HG03558 (cell line): Measurements from ENCODE around the gene ARMC2.
"Not testable (repeated sequence)": the region's sequence is repeated elsewhere in the genome, so short reads cannot be mapped to it uniquely, and the experiment has no call there.

Experiments used
- ATAC-seq: cut with Tn5 transposase; IDR thresholded peaks from one replicate; pipeline ENCODE4 v1.9.1; 2021; ENCODE audit warnings: moderate number of reproducible peaks; ENCODE audit not compliant: unreplicated experiment; ENCODE audit errors: extremely low read depth

ARMC2 gene

GRCh38 chr6:108848116-108848868, at the start of gene ARMC2:
ARMC2 (plus strand) TSS chr6:108848422; CDS start chr6:108854268, 5,846 bp downstream.
- ATAC-seq, result peak; percentile 88

DNA sequence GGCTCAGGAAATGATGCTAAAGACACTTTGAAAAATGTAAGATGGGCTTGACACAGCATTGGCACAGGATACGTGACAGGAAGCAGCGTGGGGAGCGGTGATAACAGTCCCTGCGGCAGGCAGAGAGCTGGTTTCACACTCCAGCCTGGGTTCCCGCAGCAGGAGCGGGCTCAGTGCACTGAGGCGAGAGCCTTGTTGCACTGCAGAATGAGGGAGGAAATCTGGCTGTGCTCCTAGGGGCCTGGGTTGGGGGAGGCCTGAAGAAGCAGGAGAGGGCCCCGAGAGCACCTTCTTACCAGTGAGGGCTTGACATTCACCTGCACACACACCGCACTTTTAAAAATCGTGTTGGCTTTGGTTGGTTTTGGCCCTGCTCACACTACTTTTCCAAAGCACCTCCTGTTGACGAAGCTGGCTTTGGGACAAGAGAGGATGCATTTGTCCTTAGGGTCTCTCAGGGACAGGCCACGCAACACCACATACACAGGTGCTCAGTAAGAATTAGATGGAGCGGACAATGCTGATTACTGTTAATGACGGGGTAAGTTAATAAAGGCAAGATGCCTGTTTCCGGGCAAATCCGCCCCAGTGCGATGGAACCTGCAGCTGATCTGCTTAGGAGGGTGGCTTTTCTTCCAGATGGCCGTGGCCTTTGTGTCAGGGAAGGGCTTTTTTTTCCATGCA, 49.4 kb upstream of the ARMC2 start:
- ATAC-seq, result no peak

- ATAC-seq, result no peak
Observed at GRCh38 chr6:108799354-108799717, 48.9 kb upstream of the ARMC2 start.

DNA sequence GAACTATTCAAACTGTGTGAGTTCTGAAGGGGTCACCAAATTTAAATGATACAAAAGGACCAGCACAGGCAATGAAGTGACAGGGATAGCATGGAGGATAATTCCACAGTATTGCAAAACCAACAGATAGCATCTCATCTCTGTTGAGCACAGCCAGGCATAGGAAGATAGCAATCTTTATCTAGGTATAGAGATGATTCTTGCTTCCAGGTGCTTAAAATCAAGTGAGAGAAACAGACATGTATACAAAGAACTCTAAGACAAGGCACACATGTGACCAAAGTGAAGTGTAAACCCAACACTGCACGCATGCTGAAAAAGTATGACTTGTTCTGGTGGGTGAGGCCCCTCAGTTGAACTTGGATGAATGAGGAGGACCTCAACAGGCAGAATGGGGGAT, 48.4 kb upstream of the ARMC2 start:
- no peak for ATAC-seq

DNA sequence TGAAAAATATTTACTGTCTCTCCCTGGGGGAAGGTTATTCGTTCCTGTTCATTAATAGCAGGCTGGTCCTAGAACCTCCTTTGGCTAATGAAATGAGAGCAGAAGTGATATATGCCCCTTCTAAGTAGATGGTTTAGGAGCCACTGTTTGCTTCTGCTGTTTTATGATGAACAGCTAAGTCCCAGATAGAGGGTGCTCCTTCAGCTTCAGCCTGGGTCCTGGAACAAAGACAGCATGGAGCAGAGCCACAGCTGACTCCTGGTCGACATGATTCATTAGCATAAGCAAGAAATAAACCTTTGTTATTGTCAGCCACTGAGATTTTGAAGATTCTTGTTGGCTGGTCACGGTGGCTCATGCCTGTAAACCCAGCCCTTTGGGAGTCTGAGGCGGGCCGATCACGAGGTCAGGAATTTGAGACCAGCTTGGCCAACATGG, 47.8 kb upstream of the ARMC2 start:
- ATAC-seq, result no peak

DNA sequence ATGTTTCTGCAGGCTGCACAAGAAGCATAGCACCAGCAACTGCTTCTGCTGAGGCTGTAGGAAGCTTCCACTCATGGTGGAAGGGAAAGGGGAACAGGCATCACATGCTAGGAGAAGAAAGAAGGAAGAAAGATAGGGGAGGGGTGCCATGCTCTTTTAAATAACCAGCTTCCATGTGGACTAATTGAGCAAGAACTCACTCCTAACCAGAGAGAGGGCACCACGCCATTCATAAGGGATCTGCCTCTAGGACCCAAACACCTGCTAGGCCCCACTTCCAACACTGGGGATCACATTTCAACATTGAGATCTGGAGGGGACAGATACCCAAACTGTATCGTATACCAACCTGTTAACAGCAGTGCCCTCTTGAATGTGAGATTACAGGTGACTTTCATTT, 46.9 kb upstream of the ARMC2 start:
- no peak for ATAC-seq

DNA sequence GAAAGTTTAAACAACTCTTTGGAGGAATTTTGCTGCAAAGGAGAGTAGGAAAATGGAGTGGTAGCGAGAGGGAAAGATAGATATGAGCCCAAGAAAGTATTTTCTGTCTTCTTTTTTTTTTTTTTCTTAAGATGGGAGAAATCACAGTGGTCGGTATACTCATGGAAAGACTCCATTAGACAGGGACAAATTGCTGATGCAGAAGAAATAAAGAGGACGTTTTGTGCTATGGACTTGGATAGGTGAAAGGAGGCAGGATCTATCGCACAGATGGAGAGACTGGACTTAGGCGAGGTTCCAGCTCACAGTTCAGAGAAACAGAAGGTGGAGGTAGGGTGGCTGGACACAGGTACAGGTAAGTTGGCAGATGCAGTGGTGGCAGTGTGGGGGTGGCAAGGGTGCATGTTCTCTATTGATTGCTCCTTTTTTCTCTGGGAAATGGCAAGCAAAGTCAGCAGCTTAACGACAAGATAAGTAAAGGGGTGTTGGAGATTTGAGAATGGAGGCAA, 44.2 kb upstream of the ARMC2 start:
- ATAC-seq, result no peak

DNA sequence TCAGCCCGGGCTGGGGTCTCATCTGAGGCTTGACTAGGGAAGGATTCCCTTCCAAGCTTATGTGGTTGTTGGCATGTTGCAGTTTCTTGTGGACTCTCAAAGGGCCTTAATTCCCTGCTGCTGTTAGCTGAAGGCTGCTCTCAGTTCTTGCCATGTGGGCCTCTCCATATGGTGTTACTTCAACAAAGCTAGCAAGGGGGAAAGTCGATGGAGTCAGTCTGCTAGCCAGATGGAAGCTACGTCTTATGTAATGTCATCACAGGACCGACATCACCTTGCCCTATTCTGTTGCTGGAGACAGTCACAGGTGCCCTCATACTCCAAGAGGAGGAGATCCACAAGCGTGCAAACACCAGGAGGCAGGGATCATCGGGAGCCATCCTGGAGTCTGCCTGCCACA, 43.3 kb upstream of the ARMC2 start:
- ATAC-seq, result no peak

- ATAC-seq, result peak; percentile 73
Observed at GRCh38 chr6:108805611-108806167, 42.5 kb upstream of the ARMC2 start.

DNA sequence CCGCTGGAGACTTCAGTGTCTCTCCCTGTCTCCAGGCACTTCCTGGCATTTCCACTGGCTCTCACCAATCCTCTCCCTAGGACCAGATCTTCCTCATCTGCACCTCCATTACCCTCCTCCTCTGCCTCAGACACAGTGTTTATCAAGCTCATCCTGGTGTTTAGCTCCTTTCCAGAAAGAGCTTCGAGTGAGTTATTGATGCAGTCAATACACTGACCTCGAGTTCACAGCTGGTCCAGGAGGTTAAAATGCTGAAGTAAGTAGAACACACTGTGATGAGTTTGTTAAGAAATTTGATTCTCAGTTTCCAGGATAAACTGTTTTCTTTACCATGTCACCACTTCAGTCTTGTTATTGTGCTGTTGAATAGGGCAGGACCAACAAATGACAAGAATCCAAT, 42.1 kb upstream of the ARMC2 start:
- no peak for ATAC-seq

- no peak for ATAC-seq
Observed at GRCh38 chr6:108806665-108807064, 41.6 kb upstream of the ARMC2 start.

DNA sequence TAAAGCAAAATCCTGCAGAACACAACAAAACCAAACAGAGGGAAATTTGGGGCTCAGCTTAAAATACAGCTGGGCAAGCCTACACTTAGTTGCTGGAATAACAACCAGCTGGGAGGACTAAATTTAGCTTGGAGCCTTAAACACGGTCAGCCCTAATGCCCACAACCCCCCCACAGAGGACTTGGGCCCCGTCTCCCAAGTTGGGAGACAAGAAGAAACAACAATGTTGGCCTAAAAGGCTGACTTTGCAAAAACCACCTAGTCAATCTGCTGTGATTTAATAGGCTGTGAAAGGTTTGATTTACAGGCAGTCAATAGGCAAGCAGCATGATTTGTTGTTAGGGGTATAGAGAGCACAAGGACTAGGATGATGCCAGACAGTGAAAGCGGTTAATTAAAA, 40.3 kb upstream of the ARMC2 start:
- ATAC-seq, result no peak

GRCh38 chr6:108809211-108809610, 39.0 kb upstream of the ARMC2 start:
- no peak for ATAC-seq

DNA sequence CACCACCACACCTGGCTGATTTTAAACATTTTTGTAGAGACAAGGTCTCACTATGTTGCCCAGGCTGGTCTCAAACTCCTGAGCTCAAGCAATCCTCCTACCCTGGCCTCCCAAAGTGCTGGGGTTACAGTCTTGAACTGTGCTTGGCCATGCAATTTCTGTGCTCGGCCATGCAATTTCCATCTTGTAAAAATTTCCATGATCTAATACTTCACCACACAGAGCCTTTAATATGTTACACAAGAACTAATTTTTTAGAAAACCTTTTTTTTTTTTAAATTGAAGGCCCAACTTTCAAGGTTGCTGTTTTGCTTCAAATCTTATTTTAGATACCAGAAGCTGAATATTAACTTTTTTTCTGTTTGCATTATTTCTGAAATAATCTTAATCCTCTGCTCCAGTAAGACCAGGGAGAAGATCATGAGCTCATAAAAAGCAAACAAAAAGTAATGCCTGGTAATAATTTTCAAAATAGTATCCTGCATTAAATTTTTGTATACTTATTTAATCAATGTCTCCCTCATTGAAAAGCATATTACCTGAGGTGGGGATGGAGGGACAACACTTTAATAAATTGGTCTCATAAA, 38.1 kb upstream of the ARMC2 start:
- ATAC-seq, result no peak

- no peak for ATAC-seq
Observed at GRCh38 chr6:108811490-108811889, 36.7 kb upstream of the ARMC2 start.

- ATAC-seq, result not testable (repeated sequence)
Observed at GRCh38 chr6:108813218-108813617, 35.0 kb upstream of the ARMC2 start.

- ATAC-seq, result not testable (repeated sequence)
Observed at GRCh38 chr6:108817276-108817675, 30.9 kb upstream of the ARMC2 start.

- no peak for ATAC-seq
Observed at GRCh38 chr6:108820006-108820405, 28.2 kb upstream of the ARMC2 start.

DNA sequence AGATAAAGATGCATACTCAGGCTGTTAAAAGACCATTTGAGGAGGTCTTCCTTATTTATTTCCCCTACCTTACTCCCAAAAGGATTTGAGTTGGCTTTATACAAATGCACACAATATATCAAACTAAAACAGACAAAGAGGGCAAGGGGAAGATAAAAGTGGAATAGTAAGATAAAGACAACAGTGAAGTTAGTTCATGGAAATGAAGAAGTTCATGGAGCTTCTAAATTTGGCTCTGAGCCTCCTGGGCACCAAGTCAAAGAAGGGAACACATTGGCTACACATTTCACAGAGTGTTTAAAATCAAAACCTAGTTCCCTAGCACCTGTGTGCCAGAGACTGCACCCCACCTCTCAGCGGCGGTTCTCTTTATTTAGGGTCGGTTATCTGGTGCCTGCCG, 25.8 kb upstream of the ARMC2 start:
- no peak for ATAC-seq

DNA sequence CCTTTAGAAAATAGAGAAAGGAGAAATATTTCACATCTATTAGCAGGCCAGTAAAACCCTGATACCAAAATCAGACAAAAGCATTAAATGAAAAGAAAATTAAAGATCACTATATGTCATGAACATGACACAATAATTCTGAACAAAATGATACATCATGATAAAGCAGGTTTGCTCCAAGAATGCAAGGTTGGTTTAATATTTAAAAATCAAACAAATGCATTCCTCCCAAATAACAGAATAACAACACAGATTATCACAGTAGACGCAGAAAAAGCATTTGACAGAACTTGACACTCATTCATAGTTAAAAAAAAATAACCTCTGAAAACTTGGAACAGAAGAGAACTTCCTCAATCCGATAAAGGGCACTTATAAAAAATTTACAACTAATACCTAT, 22.9 kb upstream of the ARMC2 start:
- no peak for ATAC-seq

GRCh38 chr6:108831104-108831503, 17.1 kb upstream of the ARMC2 start:
- ATAC-seq, result no peak
